Esophagus squamous epithelium (tissue), 4 donors: ENCODE data around the gene DRC3.

ENCODE experiments used
- POLR2A ChIP-seq, 4 donors: fragments of 450-650 bp; IDR thresholded peaks; one replicate each; pipeline ENCODE4 v1.6.1; 2017; ENCODE audit warnings: antibody characterized with exemption in 4 of 4, mild to moderate bottlenecking in 4 of 4, moderate library complexity in 3 of 4
- TF ChIP-seq, protein P1 (sequence below), 6 experiments: fragments of 450-650 bp in 4 of 6; fragments of 200-600 bp in 2 of 6; sonication (generic) in 2 of 6; IDR thresholded peaks; one replicate each; pipeline ENCODE4 v1.5.1; 2016 to 2019; ENCODE audit warnings: antibody characterized with exemption in 6 of 6, mild to moderate bottlenecking in 4 of 6, moderate library complexity in 4 of 6

DNA sequence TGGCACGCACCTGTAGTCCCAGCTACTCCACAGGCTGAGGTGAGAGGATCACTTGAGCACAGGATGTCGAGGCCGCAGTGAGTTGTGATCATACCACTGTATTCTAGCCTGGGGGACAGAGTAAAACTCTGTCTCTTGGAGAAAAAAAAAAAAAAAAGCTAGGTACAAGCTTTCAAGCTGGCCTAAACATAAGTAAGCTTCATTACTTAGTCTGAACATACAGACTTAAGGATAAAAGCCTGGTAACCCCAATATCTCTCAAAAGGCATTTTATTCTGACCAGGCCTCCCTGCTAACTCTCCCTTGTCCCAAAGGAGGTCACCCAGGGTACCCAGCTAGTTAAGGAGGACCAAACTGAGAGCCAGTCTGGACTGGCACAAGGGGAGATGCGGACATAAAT lies 46.6 kb upstream of the DRC3 start:
- no peak for TF ChIP-seq POLR2A (IDR thresholded peaks at IDR 0.05)
- TF ChIP-seq, protein P1, sequence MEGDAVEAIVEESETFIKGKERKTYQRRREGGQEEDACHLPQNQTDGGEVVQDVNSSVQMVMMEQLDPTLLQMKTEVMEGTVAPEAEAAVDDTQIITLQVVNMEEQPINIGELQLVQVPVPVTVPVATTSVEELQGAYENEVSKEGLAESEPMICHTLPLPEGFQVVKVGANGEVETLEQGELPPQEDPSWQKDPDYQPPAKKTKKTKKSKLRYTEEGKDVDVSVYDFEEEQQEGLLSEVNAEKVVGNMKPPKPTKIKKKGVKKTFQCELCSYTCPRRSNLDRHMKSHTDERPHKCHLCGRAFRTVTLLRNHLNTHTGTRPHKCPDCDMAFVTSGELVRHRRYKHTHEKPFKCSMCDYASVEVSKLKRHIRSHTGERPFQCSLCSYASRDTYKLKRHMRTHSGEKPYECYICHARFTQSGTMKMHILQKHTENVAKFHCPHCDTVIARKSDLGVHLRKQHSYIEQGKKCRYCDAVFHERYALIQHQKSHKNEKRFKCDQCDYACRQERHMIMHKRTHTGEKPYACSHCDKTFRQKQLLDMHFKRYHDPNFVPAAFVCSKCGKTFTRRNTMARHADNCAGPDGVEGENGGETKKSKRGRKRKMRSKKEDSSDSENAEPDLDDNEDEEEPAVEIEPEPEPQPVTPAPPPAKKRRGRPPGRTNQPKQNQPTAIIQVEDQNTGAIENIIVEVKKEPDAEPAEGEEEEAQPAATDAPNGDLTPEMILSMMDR (IDR thresholded peaks at IDR 0.05), result no peak
